ENCODE measurements around the gene ADRA2C. TPM values are rescaled to one million over a fixed set of nuclear protein-coding genes. Genes with fewer than 3 reads are reported as not detected.

The ADRA2C gene
- total RNA-seq, 1 donor from 2014 or later: not detected

GRCh38 chr4:3791910-3792542 is 25.8 kb downstream of the ADRA2C start:
- intact Hi-C loops (cut with micrococcal nuclease): no loop called here

GRCh38 chr4:3792813-3793212 is 26.6 kb downstream of the ADRA2C start:
- intact Hi-C loops (cut with micrococcal nuclease): no loop called here

GRCh38 chr4:3793545-3793944 is 27.4 kb downstream of the ADRA2C start:
- intact Hi-C loops (cut with micrococcal nuclease): no loop called here

GRCh38 chr4:3796960-3797359 is 30.8 kb downstream of the ADRA2C start:
- intact Hi-C loops (cut with micrococcal nuclease): no loop called here

- intact Hi-C loops (cut with micrococcal nuclease): no loop called here
Observed at GRCh38 chr4:3797831-3798790, 31.9 kb downstream of the ADRA2C start.

GRCh38 chr4:3799496-3799895 is 33.3 kb downstream of the ADRA2C start:
- intact Hi-C loops (cut with micrococcal nuclease): no loop called here

GRCh38 chr4:3800351-3800750 is 34.2 kb downstream of the ADRA2C start:
- intact Hi-C loops (cut with micrococcal nuclease): no loop called here

- intact Hi-C loops (cut with micrococcal nuclease): no loop called here
Observed at GRCh38 chr4:3801521-3801920, 35.3 kb downstream of the ADRA2C start.

- intact Hi-C loops (cut with micrococcal nuclease): no loop called here
Observed at GRCh38 chr4:3801931-3802550, 35.9 kb downstream of the ADRA2C start.

- intact Hi-C loops (cut with micrococcal nuclease): no loop called here
Observed at GRCh38 chr4:3802571-3803474, 36.6 kb downstream of the ADRA2C start.

- intact Hi-C loops (cut with micrococcal nuclease): no loop called here
Observed at GRCh38 chr4:3803475-3803847, 37.3 kb downstream of the ADRA2C start.

- intact Hi-C loops (cut with micrococcal nuclease): no loop called here
Observed at GRCh38 chr4:3803946-3804345, 37.8 kb downstream of the ADRA2C start.

GRCh38 chr4:3805026-3805425 is 38.8 kb downstream of the ADRA2C start:
- intact Hi-C loops (cut with micrococcal nuclease): no loop called here

- intact Hi-C loops (cut with micrococcal nuclease): no loop called here
Observed at GRCh38 chr4:3805731-3806130, 39.5 kb downstream of the ADRA2C start.

GRCh38 chr4:3807311-3807710 is 41.1 kb downstream of the ADRA2C start:
- intact Hi-C loops (cut with micrococcal nuclease): no loop called here

GRCh38 chr4:3807822-3808496 is 41.8 kb downstream of the ADRA2C start:
- intact Hi-C loops (cut with micrococcal nuclease): no loop called here

- intact Hi-C loops (cut with micrococcal nuclease): no loop called here
Observed at GRCh38 chr4:3808597-3808996, 42.4 kb downstream of the ADRA2C start.

GRCh38 chr4:3809028-3809427 is 42.8 kb downstream of the ADRA2C start:
- intact Hi-C loops (cut with micrococcal nuclease): no loop called here

GRCh38 chr4:3809451-3810110 is 43.4 kb downstream of the ADRA2C start:
- intact Hi-C loops (cut with micrococcal nuclease): no loop called here

- intact Hi-C loops (cut with micrococcal nuclease): no loop called here
Observed at GRCh38 chr4:3810111-3810680, 44.0 kb downstream of the ADRA2C start.
